ENCODE results near the gene SND1. TPM values are rescaled to one million over a fixed set of nuclear protein-coding genes. Genes with fewer than 3 reads are reported as not detected.

SND1 gene
- total and polyA plus RNA-seq, 2 donors (not counting 3 experiments of a cell fraction or from before 2014, with no cell fraction given) = 116 to 249 TPM

GRCh38 chr7:128026551-128026950 lies 374.6 kb downstream of the SND1 start:
- no peaks in the 10 kb centered on the region for H3K27me3 ChIP-seq (ENCODE audit: control insufficient read depth in 2 of 2, insufficient read depth in 2 of 2, low read length in 2 of 2)
- dilution Hi-C loops (cut with MboI; ENCODE audit: extremely low pct_ligation_motif_present, low sequenced_read_pairs) (no loop called here), intact Hi-C loops (cut with micrococcal nuclease) (no loop called here)
- TF ChIP-seq JUN (IDR thresholded peaks at IDR 0.05; ENCODE audit: borderline replicate concordance, insufficient read depth, insufficient read length, low read depth) (no peak), MAX (IDR thresholded peaks at IDR 0.05; ENCODE audit: insufficient read depth, insufficient read length) (no peak), POLR2A (IDR thresholded peaks at IDR 0.05; ENCODE audit: low read depth, low read length) (no peak), FOS (IDR thresholded peaks at IDR 0.05; ENCODE audit: borderline replicate concordance, insufficient read depth, low read length) (no peak), MYC (IDR thresholded peaks at IDR 0.05; ENCODE audit: low read depth, low read length) (no peak), EZH2 (IDR thresholded peaks at IDR 0.05; ENCODE audit: borderline replicate concordance, low read depth, low read length, severe bottlenecking) (no peak), CTCF (IDR thresholded peaks at IDR 0.05; ENCODE audit: extremely low read depth in 1 of 2, insufficient read depth in 1 of 2, low read depth in 1 of 2, low read length in 2 of 2) (no peak), GATA2 (IDR thresholded peaks at IDR 0.05; ENCODE audit: insufficient read depth, insufficient read length, low read depth, low read length) (no peak), POLR2AphosphoS5 (IDR thresholded peaks at IDR 0.05; ENCODE audit: insufficient read depth, low read depth, low read length) (no peak)
- H3K4me2 ChIP-seq (ENCODE audit: insufficient read depth, low read length) = no peak overlapping the region
- H4K20me1 ChIP-seq (replicated peaks; ENCODE audit: control insufficient read depth, extremely low read depth, insufficient read depth, low read length) = no peaks in the 10 kb centered on the region
- FAIRE-seq (no peak), DNase-seq (ENCODE audit: low read depth, low spot score) (no peak)
- H3K9ac ChIP-seq (replicated peaks; ENCODE audit: extremely low read depth, insufficient read depth, low read length) = no peak overlapping the region
- H3K27ac ChIP-seq (ENCODE audit: insufficient read depth, low read depth, low read length) = no peak overlapping the region
- ChIA-PET POLR2A (interaction anchor here (0.7 kb wide), 2 partner anchors 26 to 275 kb away, joined by 3 read pairs; no protein-coding TSS in a partner anchor), CTCF (interaction anchor here (0.8 to 1.2 kb wide), 2 partner anchors 182 to 318 kb away, joined by 3 read pairs; no protein-coding TSS in a partner anchor)
- H3K9me1 ChIP-seq (replicated peaks; ENCODE audit: control insufficient read depth, extremely low read depth, insufficient read depth, low read length) = no peaks in the 10 kb centered on the region
- H3K4me1 ChIP-seq (ENCODE audit: control insufficient read depth, extremely low read depth, insufficient read depth, low read length) = peaks cover 13% of the 10 kb centered on the region
- no peak overlapping the region for H3K4me3 ChIP-seq (replicated peaks in 1 of 3; ENCODE audit: insufficient read depth in 1 of 3, low read depth in 1 of 3, low read length in 3 of 3)
- no peak overlapping the region for H2AFZ ChIP-seq (ENCODE audit: low read depth, low read length)
- H3K36me3 ChIP-seq (ENCODE audit: control insufficient read depth in 2 of 2, extremely low read depth in 1 of 2, insufficient read depth in 2 of 2, low read length in 2 of 2) = no peaks in the 10 kb centered on the region
- no peaks in the 10 kb centered on the region for H3K79me2 ChIP-seq (ENCODE audit: control insufficient read depth, insufficient read depth, low read length)
- no peaks in the 10 kb centered on the region for H3K9me3 ChIP-seq (replicated peaks; ENCODE audit: control insufficient read depth, insufficient read depth, low read length)
- no TSS peak for BruUV-seq (replicated peaks)

All from endothelial cell of umbilical vein (primary cell).